Measurements from ENCODE around the gene ATG4B.
"Not testable (repeated sequence)": the region's sequence is repeated elsewhere in the genome, so short reads cannot be mapped to it uniquely, and the experiment has no call there.

Gene ATG4B

DNA sequence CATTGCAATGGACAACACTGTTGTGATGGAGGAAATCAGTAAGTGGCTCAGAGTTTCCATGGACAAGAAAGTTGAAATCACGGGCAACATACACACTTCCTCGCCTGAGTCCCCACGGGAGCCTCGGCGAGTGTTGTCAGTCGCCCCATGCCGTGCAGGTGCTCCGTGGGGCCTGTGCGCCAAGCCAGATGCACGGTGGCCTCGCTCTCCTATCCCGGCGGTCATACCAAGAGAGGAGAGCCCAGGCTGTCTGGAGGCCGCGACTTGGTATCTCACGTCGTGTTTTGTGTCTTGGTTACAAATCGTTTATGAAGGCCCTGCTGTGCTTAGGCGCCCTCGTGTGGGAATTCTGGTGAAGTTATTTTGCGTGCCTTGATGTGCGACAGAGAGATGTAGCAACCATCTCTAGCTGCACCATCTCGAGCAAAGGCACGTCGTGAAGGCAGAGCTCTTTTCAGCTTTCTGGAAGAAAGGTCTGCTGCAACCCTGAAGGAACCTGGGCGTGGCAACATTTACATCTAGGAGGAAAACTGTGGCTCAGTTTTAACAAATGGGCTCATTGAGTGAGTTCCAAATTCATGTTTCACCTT is 21.8 kb downstream of the ATG4B start:
- peak; percentile 81 for ATAC-seq
- peak; percentile 79 for TF ChIP-seq ZNF70 (CRISPR knock-in tag; IDR thresholded peaks at IDR 0.05)
- no peak for TF ChIP-seq ESRRG (CRISPR knock-in tag; IDR thresholded peaks at IDR 0.05)

DNA sequence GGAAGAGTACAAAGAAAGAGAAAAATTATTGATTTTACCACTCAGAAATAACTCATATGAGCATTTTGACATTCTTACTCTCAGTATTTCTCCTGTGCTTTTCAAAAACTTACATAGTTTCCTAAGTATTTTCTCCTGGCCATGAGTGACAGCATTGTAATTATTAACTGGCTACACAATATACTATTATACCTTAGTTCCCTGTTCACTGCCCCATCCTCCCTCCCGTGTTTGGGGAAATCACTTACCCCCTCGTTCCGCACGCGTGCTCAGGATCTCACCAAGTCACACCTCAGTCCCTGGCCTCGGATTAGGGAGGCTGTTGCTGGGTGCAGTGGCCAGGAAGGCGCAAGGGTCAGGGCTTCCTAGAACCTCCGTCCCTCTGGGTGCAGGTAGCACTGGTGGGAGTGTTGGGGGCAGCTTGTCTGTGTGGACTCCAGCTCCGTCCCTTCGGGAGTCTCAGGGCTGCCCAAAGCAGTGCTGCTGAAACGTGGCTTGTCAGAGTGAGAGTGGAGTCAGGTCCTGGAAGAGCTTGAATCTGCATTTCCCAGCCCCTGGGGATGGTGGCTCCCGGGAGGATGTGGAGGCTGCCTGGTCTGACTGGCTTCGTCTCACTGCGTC is 23.2 kb downstream of the ATG4B start:
- no peak for ATAC-seq
- TF ChIP-seq, protein P1, sequence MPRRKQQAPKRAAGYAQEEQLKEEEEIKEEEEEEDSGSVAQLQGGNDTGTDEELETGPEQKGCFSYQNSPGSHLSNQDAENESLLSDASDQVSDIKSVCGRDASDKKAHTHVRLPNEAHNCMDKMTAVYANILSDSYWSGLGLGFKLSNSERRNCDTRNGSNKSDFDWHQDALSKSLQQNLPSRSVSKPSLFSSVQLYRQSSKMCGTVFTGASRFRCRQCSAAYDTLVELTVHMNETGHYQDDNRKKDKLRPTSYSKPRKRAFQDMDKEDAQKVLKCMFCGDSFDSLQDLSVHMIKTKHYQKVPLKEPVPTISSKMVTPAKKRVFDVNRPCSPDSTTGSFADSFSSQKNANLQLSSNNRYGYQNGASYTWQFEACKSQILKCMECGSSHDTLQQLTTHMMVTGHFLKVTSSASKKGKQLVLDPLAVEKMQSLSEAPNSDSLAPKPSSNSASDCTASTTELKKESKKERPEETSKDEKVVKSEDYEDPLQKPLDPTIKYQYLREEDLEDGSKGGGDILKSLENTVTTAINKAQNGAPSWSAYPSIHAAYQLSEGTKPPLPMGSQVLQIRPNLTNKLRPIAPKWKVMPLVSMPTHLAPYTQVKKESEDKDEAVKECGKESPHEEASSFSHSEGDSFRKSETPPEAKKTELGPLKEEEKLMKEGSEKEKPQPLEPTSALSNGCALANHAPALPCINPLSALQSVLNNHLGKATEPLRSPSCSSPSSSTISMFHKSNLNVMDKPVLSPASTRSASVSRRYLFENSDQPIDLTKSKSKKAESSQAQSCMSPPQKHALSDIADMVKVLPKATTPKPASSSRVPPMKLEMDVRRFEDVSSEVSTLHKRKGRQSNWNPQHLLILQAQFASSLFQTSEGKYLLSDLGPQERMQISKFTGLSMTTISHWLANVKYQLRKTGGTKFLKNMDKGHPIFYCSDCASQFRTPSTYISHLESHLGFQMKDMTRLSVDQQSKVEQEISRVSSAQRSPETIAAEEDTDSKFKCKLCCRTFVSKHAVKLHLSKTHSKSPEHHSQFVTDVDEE (CRISPR knock-in tag; IDR thresholded peaks at IDR 0.05) = no peak
- TF ChIP-seq OSR1 (CRISPR knock-in tag; IDR thresholded peaks at IDR 0.05) (no peak), ISL1 (CRISPR knock-in tag; IDR thresholded peaks at IDR 0.05) (no peak), ZNF70 (CRISPR knock-in tag; IDR thresholded peaks at IDR 0.05) (no peak), CSDC2 (CRISPR knock-in tag; IDR thresholded peaks at IDR 0.05) (no peak), PPARA (CRISPR knock-in tag; IDR thresholded peaks at IDR 0.05; ENCODE audit: borderline replicate concordance) (no peak), BACH2 (CRISPR knock-in tag; IDR thresholded peaks at IDR 0.05; ENCODE audit: borderline replicate concordance) (no peak), ARNTL (CRISPR knock-in tag; IDR thresholded peaks at IDR 0.05; ENCODE audit: borderline replicate concordance, low read depth) (no peak), RARB (CRISPR knock-in tag; IDR thresholded peaks at IDR 0.05) (no peak), TCF4 (CRISPR knock-in tag; IDR thresholded peaks at IDR 0.05; ENCODE audit: borderline replicate concordance) (no peak), TOX (CRISPR knock-in tag; IDR thresholded peaks at IDR 0.05; ENCODE audit: borderline replicate concordance) (no peak), ESRRG (CRISPR knock-in tag; IDR thresholded peaks at IDR 0.05) (no peak), ZFP30 (CRISPR knock-in tag; IDR thresholded peaks at IDR 0.05) (no peak), ZC3H10 (CRISPR knock-in tag; IDR thresholded peaks at IDR 0.05) (no peak), GLIS3 (CRISPR knock-in tag; IDR thresholded peaks at IDR 0.05) (no peak), ZNF8 (CRISPR knock-in tag; IDR thresholded peaks at IDR 0.05) (no peak)
- TF ChIP-seq, protein P2, sequence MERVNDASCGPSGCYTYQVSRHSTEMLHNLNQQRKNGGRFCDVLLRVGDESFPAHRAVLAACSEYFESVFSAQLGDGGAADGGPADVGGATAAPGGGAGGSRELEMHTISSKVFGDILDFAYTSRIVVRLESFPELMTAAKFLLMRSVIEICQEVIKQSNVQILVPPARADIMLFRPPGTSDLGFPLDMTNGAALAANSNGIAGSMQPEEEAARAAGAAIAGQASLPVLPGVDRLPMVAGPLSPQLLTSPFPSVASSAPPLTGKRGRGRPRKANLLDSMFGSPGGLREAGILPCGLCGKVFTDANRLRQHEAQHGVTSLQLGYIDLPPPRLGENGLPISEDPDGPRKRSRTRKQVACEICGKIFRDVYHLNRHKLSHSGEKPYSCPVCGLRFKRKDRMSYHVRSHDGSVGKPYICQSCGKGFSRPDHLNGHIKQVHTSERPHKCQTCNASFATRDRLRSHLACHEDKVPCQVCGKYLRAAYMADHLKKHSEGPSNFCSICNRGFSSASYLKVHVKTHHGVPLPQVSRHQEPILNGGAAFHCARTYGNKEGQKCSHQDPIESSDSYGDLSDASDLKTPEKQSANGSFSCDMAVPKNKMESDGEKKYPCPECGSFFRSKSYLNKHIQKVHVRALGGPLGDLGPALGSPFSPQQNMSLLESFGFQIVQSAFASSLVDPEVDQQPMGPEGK (CRISPR knock-in tag; IDR thresholded peaks at IDR 0.05; ENCODE audit: borderline replicate concordance) = no peak
- TF ChIP-seq, protein P3, sequence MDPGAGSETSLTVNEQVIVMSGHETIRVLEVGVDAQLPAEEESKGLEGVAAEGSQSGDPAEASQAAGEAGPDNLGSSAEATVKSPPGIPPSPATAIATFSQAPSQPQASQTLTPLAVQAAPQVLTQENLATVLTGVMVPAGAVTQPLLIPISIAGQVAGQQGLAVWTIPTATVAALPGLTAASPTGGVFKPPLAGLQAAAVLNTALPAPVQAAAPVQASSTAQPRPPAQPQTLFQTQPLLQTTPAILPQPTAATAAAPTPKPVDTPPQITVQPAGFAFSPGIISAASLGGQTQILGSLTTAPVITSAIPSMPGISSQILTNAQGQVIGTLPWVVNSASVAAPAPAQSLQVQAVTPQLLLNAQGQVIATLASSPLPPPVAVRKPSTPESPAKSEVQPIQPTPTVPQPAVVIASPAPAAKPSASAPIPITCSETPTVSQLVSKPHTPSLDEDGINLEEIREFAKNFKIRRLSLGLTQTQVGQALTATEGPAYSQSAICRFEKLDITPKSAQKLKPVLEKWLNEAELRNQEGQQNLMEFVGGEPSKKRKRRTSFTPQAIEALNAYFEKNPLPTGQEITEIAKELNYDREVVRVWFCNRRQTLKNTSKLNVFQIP (CRISPR knock-in tag; IDR thresholded peaks at IDR 0.05; ENCODE audit: borderline replicate concordance, low read depth) = no peak
- TF ChIP-seq, protein P4, sequence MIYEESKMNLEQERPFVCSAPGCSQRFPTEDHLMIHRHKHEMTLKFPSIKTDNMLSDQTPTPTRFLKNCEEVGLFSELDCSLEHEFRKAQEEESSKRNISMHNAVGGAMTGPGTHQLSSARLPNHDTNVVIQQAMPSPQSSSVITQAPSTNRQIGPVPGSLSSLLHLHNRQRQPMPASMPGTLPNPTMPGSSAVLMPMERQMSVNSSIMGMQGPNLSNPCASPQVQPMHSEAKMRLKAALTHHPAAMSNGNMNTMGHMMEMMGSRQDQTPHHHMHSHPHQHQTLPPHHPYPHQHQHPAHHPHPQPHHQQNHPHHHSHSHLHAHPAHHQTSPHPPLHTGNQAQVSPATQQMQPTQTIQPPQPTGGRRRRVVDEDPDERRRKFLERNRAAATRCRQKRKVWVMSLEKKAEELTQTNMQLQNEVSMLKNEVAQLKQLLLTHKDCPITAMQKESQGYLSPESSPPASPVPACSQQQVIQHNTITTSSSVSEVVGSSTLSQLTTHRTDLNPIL (CRISPR knock-in tag; IDR thresholded peaks at IDR 0.05; ENCODE audit: low read depth) = no peak
- TF ChIP-seq, protein P5, sequence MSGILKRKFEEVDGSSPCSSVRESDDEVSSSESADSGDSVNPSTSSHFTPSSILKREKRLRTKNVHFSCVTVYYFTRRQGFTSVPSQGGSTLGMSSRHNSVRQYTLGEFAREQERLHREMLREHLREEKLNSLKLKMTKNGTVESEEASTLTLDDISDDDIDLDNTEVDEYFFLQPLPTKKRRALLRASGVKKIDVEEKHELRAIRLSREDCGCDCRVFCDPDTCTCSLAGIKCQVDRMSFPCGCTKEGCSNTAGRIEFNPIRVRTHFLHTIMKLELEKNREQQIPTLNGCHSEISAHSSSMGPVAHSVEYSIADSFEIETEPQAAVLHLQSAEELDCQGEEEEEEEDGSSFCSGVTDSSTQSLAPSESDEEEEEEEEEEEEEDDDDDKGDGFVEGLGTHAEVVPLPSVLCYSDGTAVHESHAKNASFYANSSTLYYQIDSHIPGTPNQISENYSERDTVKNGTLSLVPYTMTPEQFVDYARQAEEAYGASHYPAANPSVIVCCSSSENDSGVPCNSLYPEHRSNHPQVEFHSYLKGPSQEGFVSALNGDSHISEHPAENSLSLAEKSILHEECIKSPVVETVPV (CRISPR knock-in tag; IDR thresholded peaks at IDR 0.05) = no peak

DNA sequence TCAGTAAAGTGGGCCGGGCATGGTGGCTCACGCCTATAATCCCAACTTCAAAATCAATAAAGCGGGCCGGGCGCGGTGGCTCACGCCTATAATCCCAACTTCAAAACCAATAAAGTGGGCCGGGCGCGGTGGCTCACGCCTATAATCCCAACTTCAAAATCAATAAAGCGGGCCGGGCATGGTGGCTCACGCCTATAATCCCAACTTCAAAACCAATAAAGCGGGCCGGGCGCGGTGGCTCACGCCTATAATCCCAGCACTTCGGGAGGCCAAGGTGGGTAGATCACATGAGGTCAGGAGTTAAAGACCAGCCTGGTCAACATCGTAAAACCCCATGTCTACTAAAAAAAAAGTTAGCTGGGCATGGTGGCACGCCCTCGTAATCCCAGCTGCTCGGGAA is 25.2 kb downstream of the ATG4B start:
- not testable (repeated sequence) for ATAC-seq

Measured in SK-N-SH treated with all-trans-retinoic acid at 6 μM for 48 hours (cell line).